CD4-positive, alpha-beta T cell (primary cell): ENCODE measurements around the gene ZC3H13. TPM values are rescaled to one million over a fixed set of nuclear protein-coding genes. Genes with fewer than 3 reads are reported as not detected.
"Not testable (repeated sequence)": the region's sequence is repeated elsewhere in the genome, so short reads cannot be mapped to it uniquely, and the experiment has no call there.

ENCODE experiments used
- ATAC-seq: fragments of 200-7000 bp; cut with Tn5 transposase; one replicate; pipeline ENCODE4 v1.10.0; 2022; ENCODE audit warnings: mild to moderate bottlenecking; ENCODE audit not compliant: poor library complexity
- CTCF ChIA-PET: fragments of 350-600 bp; sonication (Branson Sonifier 250); formaldehyde crosslinking; loops from one replicate; lab custom pipeline; 2021; ENCODE audit warnings: antibody characterized with exemption, inconsistent platforms; lab: Charles Lee
- POLR2A ChIA-PET: fragments of 350-600 bp; sonication (Branson Sonifier 250); formaldehyde crosslinking; loops from one replicate; lab custom pipeline; 2021; ENCODE audit warnings: antibody characterized with exemption, inconsistent platforms; lab: Charles Lee
- DNase-seq, 14 experiments: peaks; one replicate each; pipeline ENCODE4 v3.0.0-alpha.2; 2013 to 2020; ENCODE audit warnings: mixed read lengths in 2 of 14
- H3K27ac ChIP-seq, 2 donors: one replicate each; pipeline versions ENCODE4 v1.5.1 to v1.7.0; 2013; ENCODE audit warnings: low read length in 2 of 2, low read depth in 1 of 2, mild to moderate bottlenecking in 1 of 2
- H3K27me3 ChIP-seq, 2 experiments: 1 replicate in 1 of 2; 2 replicates in 1 of 2; pipeline versions ENCODE4 v1.6.1 to v1.7.0; 2013; ENCODE audit warnings: low read length in 2 of 2, control low read depth in 1 of 2, mild to moderate bottlenecking in 1 of 2, moderate library complexity in 1 of 2; ENCODE audit not compliant: insufficient read depth in 2 of 2, control insufficient read depth in 1 of 2
- H3K36me3 ChIP-seq: one replicate; pipeline ENCODE4 v1.6.1; 2013; ENCODE audit warnings: low read length, control low read depth; ENCODE audit not compliant: insufficient read depth
- H3K4me1 ChIP-seq: one replicate; pipeline ENCODE4 v1.6.1; 2013; ENCODE audit warnings: low read length, control low read depth; ENCODE audit not compliant: insufficient read depth
- H3K4me3 ChIP-seq: one replicate; pipeline ENCODE4 v1.5.1; 2013; ENCODE audit warnings: mild to moderate bottlenecking, low read length, moderate library complexity
- H3K9me3 ChIP-seq, 2 experiments: 1 replicate in 1 of 2; 2 replicates in 1 of 2; pipeline versions ENCODE4 v1.6.1 to v1.7.0; 2013; ENCODE audit warnings: low read length in 2 of 2, mild to moderate bottlenecking in 2 of 2, control low read depth in 1 of 2, moderate library complexity in 1 of 2; ENCODE audit not compliant: control insufficient read depth in 1 of 2, insufficient read depth in 1 of 2
- H3K27ac Mint-ChIP-seq: one replicate; pipeline ENCODE4 v1.8.0; 2020; ENCODE audit warnings: mixed read lengths
- H3K27me3 Mint-ChIP-seq: one replicate; pipeline ENCODE4 v1.8.0; 2021; ENCODE audit warnings: mixed read lengths
- H3K36me3 Mint-ChIP-seq: one replicate; pipeline ENCODE4 v1.8.0; 2021; ENCODE audit warnings: low read depth, mixed read lengths
- H3K4me1 Mint-ChIP-seq: one replicate; pipeline ENCODE4 v1.8.0; 2021; ENCODE audit warnings: low read depth, mixed read lengths
- H3K4me3 Mint-ChIP-seq: one replicate; pipeline ENCODE4 v1.8.0; 2020; ENCODE audit warnings: mild to moderate bottlenecking, mixed read lengths
- H3K9me3 Mint-ChIP-seq: one replicate; pipeline ENCODE4 v1.8.0; 2020; ENCODE audit warnings: mixed read lengths
- intact Hi-C, 2 experiments: fragments of 100-400 bp; cut with DNase I in 1 of 2; cut with micrococcal nuclease in 1 of 2; formaldehyde crosslinking; loops; one replicate each; pipeline versions ENCODE4 v1.15.1 to v1.9.0; 2023 to 2025; cut with DNase I, micrococcal nuclease
- total RNA-seq, 174 experiments: library from RNA in 2 of 174; stranded (reverse) in 2 of 174; gene quantifications; one replicate each; pipeline ENCODE4 v1.2.3 and lab custom pipeline; 2021 to 2026
- TF ChIP-seq, protein P1 (sequence below): fragments of 200-600 bp; IDR thresholded peaks from one replicate; pipeline ENCODE4 v1.8.0; 2022; ENCODE audit warnings: antibody characterized with exemption, mild to moderate bottlenecking

ZC3H13 gene
- total RNA-seq, 2 experiments from 2014 or later: 36.5 to 43.8 TPM

DNA sequence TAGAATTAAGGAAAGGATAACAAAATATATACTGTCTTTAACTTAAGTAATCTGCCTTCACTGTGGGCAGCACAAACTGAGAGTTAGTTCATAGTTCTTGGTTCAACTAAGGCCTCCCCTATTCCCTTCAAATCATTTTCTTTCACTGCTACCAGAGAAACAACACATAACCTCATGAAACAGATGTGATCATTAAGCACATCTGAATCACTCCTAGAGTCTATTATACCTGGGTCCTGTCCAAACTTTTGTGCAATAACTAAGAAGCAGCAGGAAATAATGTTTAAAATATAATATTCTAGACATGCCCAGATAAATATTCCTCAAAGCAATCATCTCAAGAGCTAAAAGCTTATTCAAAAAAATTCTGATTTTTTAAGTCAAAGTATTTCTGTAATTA lies 62.9 kb downstream of the ZC3H13 start:
- intact Hi-C loops: no loop called here
- TF ChIP-seq, protein P1, sequence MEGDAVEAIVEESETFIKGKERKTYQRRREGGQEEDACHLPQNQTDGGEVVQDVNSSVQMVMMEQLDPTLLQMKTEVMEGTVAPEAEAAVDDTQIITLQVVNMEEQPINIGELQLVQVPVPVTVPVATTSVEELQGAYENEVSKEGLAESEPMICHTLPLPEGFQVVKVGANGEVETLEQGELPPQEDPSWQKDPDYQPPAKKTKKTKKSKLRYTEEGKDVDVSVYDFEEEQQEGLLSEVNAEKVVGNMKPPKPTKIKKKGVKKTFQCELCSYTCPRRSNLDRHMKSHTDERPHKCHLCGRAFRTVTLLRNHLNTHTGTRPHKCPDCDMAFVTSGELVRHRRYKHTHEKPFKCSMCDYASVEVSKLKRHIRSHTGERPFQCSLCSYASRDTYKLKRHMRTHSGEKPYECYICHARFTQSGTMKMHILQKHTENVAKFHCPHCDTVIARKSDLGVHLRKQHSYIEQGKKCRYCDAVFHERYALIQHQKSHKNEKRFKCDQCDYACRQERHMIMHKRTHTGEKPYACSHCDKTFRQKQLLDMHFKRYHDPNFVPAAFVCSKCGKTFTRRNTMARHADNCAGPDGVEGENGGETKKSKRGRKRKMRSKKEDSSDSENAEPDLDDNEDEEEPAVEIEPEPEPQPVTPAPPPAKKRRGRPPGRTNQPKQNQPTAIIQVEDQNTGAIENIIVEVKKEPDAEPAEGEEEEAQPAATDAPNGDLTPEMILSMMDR: no peak
- CTCF ChIA-PET: no interaction called here
- no peak overlapping the region for H3K27ac Mint-ChIP-seq
- peaks cover 47% of the 10 kb centered on the region for H3K36me3 ChIP-seq
- H3K27ac ChIP-seq: no peak overlapping the region
- no peaks in the 10 kb centered on the region for H3K9me3 Mint-ChIP-seq
- DNase-seq (no peak), ATAC-seq (no peak)
- no peaks in the 10 kb centered on the region for H3K4me1 ChIP-seq
- no peaks in the 10 kb centered on the region for H3K27me3 ChIP-seq
- peaks cover 17% of the 10 kb centered on the region for H3K4me1 Mint-ChIP-seq
- peaks cover 80% of the 10 kb centered on the region for H3K36me3 Mint-ChIP-seq
- no peak overlapping the region for H3K4me3 ChIP-seq
- H3K27me3 Mint-ChIP-seq: no peaks in the 10 kb centered on the region
- H3K9me3 ChIP-seq: no peaks in the 10 kb centered on the region
- H3K4me3 Mint-ChIP-seq: no peak overlapping the region
- POLR2A ChIA-PET: no interaction called here

DNA sequence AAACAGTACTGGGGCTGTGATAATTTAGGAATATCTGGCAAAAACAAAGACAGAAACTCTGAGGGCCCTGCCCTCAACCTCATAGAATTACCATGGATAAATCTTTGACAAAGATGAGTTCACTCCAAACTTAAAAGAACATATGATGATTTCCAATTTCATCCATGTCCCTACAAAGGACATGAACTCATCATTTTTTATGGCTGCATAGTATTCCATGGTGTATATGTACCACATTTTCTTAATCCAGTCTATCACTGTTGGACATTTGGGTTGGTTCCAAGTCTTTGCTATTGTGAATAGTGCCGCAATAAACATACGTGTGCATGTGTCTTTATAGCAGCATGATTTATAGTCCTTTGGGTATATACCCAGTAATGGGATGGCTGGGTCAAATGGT lies 71.4 kb downstream of the ZC3H13 start:
- POLR2A ChIA-PET, DNase-seq, H3K27me3 Mint-ChIP-seq, H3K27ac ChIP-seq, intact Hi-C loops, H3K27ac Mint-ChIP-seq, H3K9me3 Mint-ChIP-seq, H3K9me3 ChIP-seq, H3K4me3 ChIP-seq, ATAC-seq, H3K4me1 ChIP-seq, CTCF ChIA-PET, H3K4me3 Mint-ChIP-seq, H3K27me3 ChIP-seq: not testable (repeated sequence)
- Mint-ChIP-seq H3K36me3 (peaks cover 90% of the 10 kb centered on the region), H3K4me1 (peaks cover 19% of the 10 kb centered on the region)
- H3K36me3 ChIP-seq: peaks cover 52% of the 10 kb centered on the region

DNA sequence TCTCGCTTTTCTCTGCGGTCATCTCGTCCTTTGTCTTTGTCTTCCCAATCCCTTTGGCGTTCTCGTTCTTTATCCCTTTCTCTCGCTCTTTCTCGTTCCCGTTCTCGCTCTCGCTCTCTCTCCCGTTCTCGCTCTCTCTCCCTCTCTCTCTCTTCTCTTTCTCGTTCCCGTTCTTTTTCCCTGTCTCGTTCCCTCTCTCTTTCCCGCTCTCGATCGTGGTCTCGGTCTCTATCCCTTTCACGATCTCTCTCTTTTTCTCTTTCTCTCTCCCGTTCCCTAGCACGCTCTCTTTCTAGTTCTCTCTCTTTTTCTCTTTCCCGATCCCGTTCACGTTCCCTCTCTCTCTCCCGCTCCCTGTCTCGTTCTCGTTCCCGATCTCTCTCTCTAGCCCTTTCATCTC lies 77.2 kb downstream of the ZC3H13 start:
- intact Hi-C loops: no loop called here
- POLR2A ChIA-PET: no interaction called here
- H3K36me3 Mint-ChIP-seq: peaks cover 96% of the 10 kb centered on the region

More for the DNA sequence above, 77.2 kb downstream of the ZC3H13 start:
- DNase-seq: no peak
- Histone ChIP-seq H3K4me1 (no peaks in the 10 kb centered on the region), H3K27me3 (no peaks in the 10 kb centered on the region), H3K36me3 (peaks cover 78% of the 10 kb centered on the region), H3K4me3 (no peak overlapping the region), H3K9me3 (no peaks in the 10 kb centered on the region), H3K27ac (no peak overlapping the region)
- no peak for ATAC-seq
- CTCF ChIA-PET: interaction anchor here (0.7 kb wide), 1 partner anchor 724 kb away, joined by 3 read pairs; no protein-coding TSS in a partner anchor
- peaks cover 4% of the 10 kb centered on the region for H3K4me1 Mint-ChIP-seq
- H3K4me3 Mint-ChIP-seq: no peak overlapping the region
- no peaks in the 10 kb centered on the region for H3K27me3 Mint-ChIP-seq
- TF ChIP-seq, protein P1: no peak
- H3K9me3 Mint-ChIP-seq: no peaks in the 10 kb centered on the region
- H3K27ac Mint-ChIP-seq: no peak overlapping the region
